GM23338 (cell line): Measurements from ENCODE around the gene ETV1. TPM values are rescaled to one million over a fixed set of nuclear protein-coding genes. Genes with fewer than 3 reads are reported as not detected.

Source experiments
- ATAC-seq: fragments of 200-7000 bp; cut with Tn5 transposase; 3 replicates; pipeline ENCODE4 v1.9.1; 2020
- DNase-seq: peaks from one replicate; pipeline ENCODE4 v3.0.0-alpha.2; 2015; ENCODE audit warnings: low spot score
- H2AFZ ChIP-seq: fragments of 200-600 bp; sonication (generic); 2 replicates; pipeline ENCODE4 v1.8.0; 2016; ENCODE audit warnings: antibody characterized with exemption, mild to moderate bottlenecking, moderate library complexity
- H3F3A ChIP-seq: fragments of 200-600 bp; sonication (generic); replicated peaks from 2 replicates; pipeline ENCODE4 v1.8.0; 2017; ENCODE audit warnings: antibody characterized with exemption, mixed run types, low read depth
- H3K27ac ChIP-seq: fragments of 200-600 bp; sonication (generic); 2 replicates; pipeline ENCODE4 v1.6.1; 2016; ENCODE audit warnings: low read depth
- H3K27me3 ChIP-seq: fragments of 200-600 bp; sonication (generic); 2 replicates; pipeline ENCODE4 v1.8.0; 2016; ENCODE audit warnings: mild to moderate bottlenecking, mixed run types, moderate library complexity; ENCODE audit not compliant: insufficient read depth
- H3K36me3 ChIP-seq: fragments of 200-600 bp; sonication (generic); 2 replicates; pipeline ENCODE4 v1.8.0; 2016; ENCODE audit warnings: mild to moderate bottlenecking; ENCODE audit not compliant: insufficient read depth
- H3K4me1 ChIP-seq: fragments of 200-600 bp; sonication (generic); 2 replicates; pipeline ENCODE4 v1.8.0; 2016; ENCODE audit warnings: mild to moderate bottlenecking, moderate library complexity; ENCODE audit not compliant: insufficient read depth
- H3K4me2 ChIP-seq: fragments of 200-600 bp; sonication (generic); 2 replicates; pipeline ENCODE4 v1.7.1; 2017; ENCODE audit warnings: mixed run types
- H3K4me3 ChIP-seq: fragments of 200-600 bp; sonication (generic); 2 replicates; pipeline ENCODE4 v1.6.1; 2016; ENCODE audit warnings: mixed run types
- H3K79me2 ChIP-seq: fragments of 200-600 bp; sonication (generic); replicated peaks from 2 replicates; pipeline ENCODE4 v1.8.0; 2017; ENCODE audit warnings: mild to moderate bottlenecking; ENCODE audit not compliant: insufficient read depth
- H3K9me2 ChIP-seq: fragments of 200-600 bp; sonication (generic); 2 replicates; pipeline ENCODE4 v1.8.0; 2017; ENCODE audit not compliant: insufficient read depth
- H4K20me1 ChIP-seq: fragments of 200-600 bp; sonication (generic); replicated peaks from 2 replicates; pipeline ENCODE4 v1.8.0; 2017; ENCODE audit warnings: mild to moderate bottlenecking; ENCODE audit not compliant: insufficient read depth
- H3K27ac Mint-ChIP-seq: 2 replicates; pipeline ENCODE4 v1.8.0; 2020; ENCODE audit warnings: inconsistent platforms, mild to moderate bottlenecking, moderate library complexity, mixed read lengths
- H3K27me3 Mint-ChIP-seq: 3 replicates; pipeline ENCODE4 v1.8.0; 2022; ENCODE audit warnings: low read depth, mild to moderate bottlenecking, moderate library complexity, mixed read lengths, inconsistent platforms; ENCODE audit not compliant: insufficient read depth, poor library complexity
- H3K36me3 Mint-ChIP-seq: 3 replicates; pipeline ENCODE4 v1.8.0; 2021; ENCODE audit warnings: low read depth, mild to moderate bottlenecking, inconsistent platforms, moderate library complexity, mixed read lengths
- H3K4me1 Mint-ChIP-seq: 3 replicates; pipeline ENCODE4 v1.8.0; 2020; ENCODE audit warnings: mild to moderate bottlenecking, inconsistent platforms, mixed read lengths
- H3K4me3 Mint-ChIP-seq: 3 replicates; pipeline ENCODE4 v1.8.0; 2021; ENCODE audit warnings: moderate library complexity, mild to moderate bottlenecking, inconsistent platforms, mixed read lengths
- H3K9me3 Mint-ChIP-seq: 3 replicates; pipeline ENCODE4 v1.8.0; 2020; ENCODE audit warnings: moderate library complexity, mild to moderate bottlenecking, inconsistent platforms, mixed read lengths
- CREB1 ChIP-seq: fragments of 250-450 bp; sonication (Bioruptor Pico); IDR thresholded peaks from 2 replicates; pipeline ENCODE4 v1.5.0; 2020; ENCODE audit warnings: low read depth, mild to moderate bottlenecking, moderate library complexity
- EZH2 ChIP-seq: fragments of 200-600 bp; sonication (generic); IDR thresholded peaks from one replicate; pipeline ENCODE4 v1.8.0; 2017; ENCODE audit warnings: antibody characterized with exemption, mild to moderate bottlenecking, low read depth; ENCODE audit not compliant: unreplicated experiment
- EZH2phosphoT487 ChIP-seq: fragments of 200-600 bp; sonication (generic); IDR thresholded peaks from one replicate; pipeline ENCODE4 v1.8.1; 2018; ENCODE audit warnings: antibody characterized with exemption; ENCODE audit not compliant: unreplicated experiment
- JUNB ChIP-seq: IDR thresholded peaks from one replicate; pipeline ENCODE4 v1.6.1; 2016; ENCODE audit warnings: antibody characterized with exemption; ENCODE audit not compliant: unreplicated experiment
- NANOG ChIP-seq: IDR thresholded peaks from 2 replicates; pipeline ENCODE4 v1.6.1; 2016; ENCODE audit warnings: antibody characterized with exemption, borderline replicate concordance
- POLR2AphosphoS5 ChIP-seq: IDR thresholded peaks from 2 replicates; pipeline ENCODE4 v1.6.1; 2016; ENCODE audit warnings: antibody characterized with exemption, low read depth
- STAT1 ChIP-seq: IDR thresholded peaks from one replicate; pipeline ENCODE4 v1.6.1; 2016; ENCODE audit warnings: antibody characterized with exemption; ENCODE audit not compliant: unreplicated experiment
- ZNF114 ChIP-seq: fragments of 250-450 bp; sonication (Bioruptor Pico); IDR thresholded peaks from 2 replicates; pipeline ENCODE4 v1.5.0; 2020; ENCODE audit warnings: mild to moderate bottlenecking, moderate library complexity
- ZNF331 ChIP-seq: fragments of 250-450 bp; sonication (Bioruptor Pico); IDR thresholded peaks from 2 replicates; pipeline ENCODE4 v1.5.0; 2020; ENCODE audit warnings: low read depth, mild to moderate bottlenecking, moderate library complexity
- polyA plus RNA-seq: library from polyadenylated mRNA; unstranded; fragments of >200 nt; fragmentation: Nextera tagmentation; extraction: Ambion mirVana; gene quantifications from 2 replicates; pipeline ENCODE4 v1.2.1, GENCODE V29; 2016
- total RNA-seq: library from RNA; depleted of rRNA; stranded (reverse); fragments of >200 nt; shearing (Covaris generic); gene quantifications from 2 replicates; pipeline ENCODE4 v1.2.3, GENCODE V29; 2014
- TF ChIP-seq, protein P1 (sequence below): fragments of 250-450 bp; sonication (Bioruptor Pico); IDR thresholded peaks from 2 replicates; pipeline ENCODE4 v1.5.0; 2020; ENCODE audit warnings: mild to moderate bottlenecking, moderate library complexity
- TF ChIP-seq, protein P2 (sequence below), 2 experiments: fragments of 200-600 bp in 1 of 2; sonication (generic) in 1 of 2; conservative IDR thresholded peaks; 2 replicates each; pipeline versions ENCODE4 v1.5.1 to v1.6.1; 2016 to 2017; ENCODE audit warnings: antibody characterized with exemption in 2 of 2, low read depth in 2 of 2, mild to moderate bottlenecking in 2 of 2, moderate library complexity in 1 of 2
- TF ChIP-seq, protein P3 (sequence below): IDR thresholded peaks from 2 replicates; pipeline ENCODE4 v1.6.1; 2016; ENCODE audit warnings: antibody characterized with exemption

Gene ETV1
- total and polyA plus RNA-seq, 2 experiments from 2014 or later = 49.4 to 61.9 TPM

DNA sequence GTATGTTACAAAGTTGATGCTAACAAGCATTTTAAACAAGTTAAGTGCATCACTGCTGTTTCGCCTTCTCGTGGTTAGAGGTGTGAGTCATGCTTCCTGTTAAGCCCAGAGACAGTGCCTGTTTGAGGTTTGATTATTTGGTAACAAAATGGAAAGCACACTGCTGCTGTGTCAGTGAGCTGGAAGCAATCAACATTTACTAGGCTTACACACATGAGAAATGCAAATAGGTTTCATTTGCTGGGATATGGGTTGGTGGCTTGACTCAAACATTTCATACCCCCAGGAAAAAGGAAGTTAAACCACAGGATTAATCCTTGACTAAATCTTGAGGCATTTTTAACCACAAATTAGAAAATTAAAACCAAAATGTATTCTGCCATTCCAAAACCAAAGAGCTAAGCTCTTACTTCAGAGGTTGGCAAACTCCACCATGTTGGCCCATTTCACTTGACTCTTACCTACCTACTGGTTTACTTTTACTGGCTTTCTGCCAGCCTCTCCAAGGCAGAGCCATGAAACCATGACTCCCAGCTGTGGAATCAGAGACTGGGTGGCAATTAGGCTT lies 139.2 kb downstream of the ETV1 start:
- peak; percentile 24 for DNase-seq
- peaks cover 24% of the 10 kb centered on the region for H3K4me1 Mint-ChIP-seq
- H3F3A ChIP-seq = no peaks in the 10 kb centered on the region
- no peak overlapping the region for H3K4me3 Mint-ChIP-seq
- H3K27ac Mint-ChIP-seq = 0 out of 2 replicates have a peak overlapping the region, but pooled peaks have one; percentile 20
- H3K27ac ChIP-seq = no peak overlapping the region
- no peak overlapping the region for H3K4me3 ChIP-seq
- H3K4me2 ChIP-seq = no peak overlapping the region
- no peaks in the 10 kb centered on the region for H3K79me2 ChIP-seq
- no peaks in the 10 kb centered on the region for H3K9me3 Mint-ChIP-seq
- H3K27me3 ChIP-seq = no peaks in the 10 kb centered on the region
- no peaks in the 10 kb centered on the region for H3K36me3 Mint-ChIP-seq
- H3K9me2 ChIP-seq = 0 out of 2 replicates have a peak, but pooled peaks cover 5% of the 10 kb centered on the region
- ATAC-seq = no peak
- H3K36me3 ChIP-seq = no peaks in the 10 kb centered on the region
- no peaks in the 10 kb centered on the region for H3K27me3 Mint-ChIP-seq
- TF ChIP-seq EZH2 (no peak), NANOG (no peak), STAT1 (no peak)
- H4K20me1 ChIP-seq = no peaks in the 10 kb centered on the region
- peaks cover 15% of the 10 kb centered on the region; the same call in 1 of the 2 replicates for H3K4me1 ChIP-seq
- peak overlapping the region; percentile 73 for H2AFZ ChIP-seq

DNA sequence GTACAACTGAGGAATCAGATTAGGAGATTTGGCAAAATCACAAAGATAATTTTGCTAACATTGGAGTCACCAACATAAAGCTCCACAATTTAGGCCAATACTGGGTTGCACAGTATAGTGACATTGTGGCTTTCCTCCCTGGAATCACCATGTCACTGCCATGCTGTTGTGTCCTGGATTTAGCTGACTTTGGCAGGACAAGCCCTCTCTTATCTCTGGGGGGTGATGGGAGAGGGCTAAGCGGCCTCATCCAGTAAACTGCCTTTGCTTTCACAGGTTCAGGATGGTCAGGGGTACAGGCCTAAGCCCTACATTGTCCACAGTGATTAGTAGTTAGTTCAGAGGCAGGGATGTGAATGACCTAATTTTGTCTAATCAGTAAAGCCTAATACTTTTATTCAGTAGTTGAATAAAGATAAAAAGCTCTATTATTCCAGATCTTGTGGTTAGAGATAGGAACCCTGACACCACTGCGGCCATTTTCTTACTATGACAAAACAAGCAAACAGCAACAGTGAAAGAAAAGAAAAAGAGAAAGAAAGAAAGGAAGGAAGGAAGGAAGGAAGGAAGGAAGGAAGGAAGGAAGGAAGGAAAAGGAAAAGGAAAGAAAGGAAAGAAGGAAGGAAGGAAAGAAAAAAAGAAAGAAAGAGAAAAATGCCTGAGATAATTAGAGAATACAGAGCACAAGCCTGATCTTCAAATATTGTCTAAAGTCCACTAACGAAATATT lies 140.1 kb downstream of the ETV1 start:
- H2AFZ ChIP-seq = peak overlapping the region; percentile 73; the same call in 1 of the 2 replicates
- H4K20me1 ChIP-seq = no peaks in the 10 kb centered on the region
- H3K27me3 Mint-ChIP-seq = peaks cover 2% of the 10 kb centered on the region
- H3K4me3 Mint-ChIP-seq = no peak overlapping the region
- H3K79me2 ChIP-seq = no peaks in the 10 kb centered on the region
- H3K27me3 ChIP-seq = no peaks in the 10 kb centered on the region
- TF ChIP-seq ZNF331 (CRISPR knock-in tag) (no peak), POLR2AphosphoS5 (no peak), EZH2phosphoT487 (no peak), EZH2 (no peak), CREB1 (CRISPR knock-in tag) (no peak), JUNB (no peak), STAT1 (no peak), ZNF114 (no peak), NANOG (no peak)
- TF ChIP-seq, protein P1, sequence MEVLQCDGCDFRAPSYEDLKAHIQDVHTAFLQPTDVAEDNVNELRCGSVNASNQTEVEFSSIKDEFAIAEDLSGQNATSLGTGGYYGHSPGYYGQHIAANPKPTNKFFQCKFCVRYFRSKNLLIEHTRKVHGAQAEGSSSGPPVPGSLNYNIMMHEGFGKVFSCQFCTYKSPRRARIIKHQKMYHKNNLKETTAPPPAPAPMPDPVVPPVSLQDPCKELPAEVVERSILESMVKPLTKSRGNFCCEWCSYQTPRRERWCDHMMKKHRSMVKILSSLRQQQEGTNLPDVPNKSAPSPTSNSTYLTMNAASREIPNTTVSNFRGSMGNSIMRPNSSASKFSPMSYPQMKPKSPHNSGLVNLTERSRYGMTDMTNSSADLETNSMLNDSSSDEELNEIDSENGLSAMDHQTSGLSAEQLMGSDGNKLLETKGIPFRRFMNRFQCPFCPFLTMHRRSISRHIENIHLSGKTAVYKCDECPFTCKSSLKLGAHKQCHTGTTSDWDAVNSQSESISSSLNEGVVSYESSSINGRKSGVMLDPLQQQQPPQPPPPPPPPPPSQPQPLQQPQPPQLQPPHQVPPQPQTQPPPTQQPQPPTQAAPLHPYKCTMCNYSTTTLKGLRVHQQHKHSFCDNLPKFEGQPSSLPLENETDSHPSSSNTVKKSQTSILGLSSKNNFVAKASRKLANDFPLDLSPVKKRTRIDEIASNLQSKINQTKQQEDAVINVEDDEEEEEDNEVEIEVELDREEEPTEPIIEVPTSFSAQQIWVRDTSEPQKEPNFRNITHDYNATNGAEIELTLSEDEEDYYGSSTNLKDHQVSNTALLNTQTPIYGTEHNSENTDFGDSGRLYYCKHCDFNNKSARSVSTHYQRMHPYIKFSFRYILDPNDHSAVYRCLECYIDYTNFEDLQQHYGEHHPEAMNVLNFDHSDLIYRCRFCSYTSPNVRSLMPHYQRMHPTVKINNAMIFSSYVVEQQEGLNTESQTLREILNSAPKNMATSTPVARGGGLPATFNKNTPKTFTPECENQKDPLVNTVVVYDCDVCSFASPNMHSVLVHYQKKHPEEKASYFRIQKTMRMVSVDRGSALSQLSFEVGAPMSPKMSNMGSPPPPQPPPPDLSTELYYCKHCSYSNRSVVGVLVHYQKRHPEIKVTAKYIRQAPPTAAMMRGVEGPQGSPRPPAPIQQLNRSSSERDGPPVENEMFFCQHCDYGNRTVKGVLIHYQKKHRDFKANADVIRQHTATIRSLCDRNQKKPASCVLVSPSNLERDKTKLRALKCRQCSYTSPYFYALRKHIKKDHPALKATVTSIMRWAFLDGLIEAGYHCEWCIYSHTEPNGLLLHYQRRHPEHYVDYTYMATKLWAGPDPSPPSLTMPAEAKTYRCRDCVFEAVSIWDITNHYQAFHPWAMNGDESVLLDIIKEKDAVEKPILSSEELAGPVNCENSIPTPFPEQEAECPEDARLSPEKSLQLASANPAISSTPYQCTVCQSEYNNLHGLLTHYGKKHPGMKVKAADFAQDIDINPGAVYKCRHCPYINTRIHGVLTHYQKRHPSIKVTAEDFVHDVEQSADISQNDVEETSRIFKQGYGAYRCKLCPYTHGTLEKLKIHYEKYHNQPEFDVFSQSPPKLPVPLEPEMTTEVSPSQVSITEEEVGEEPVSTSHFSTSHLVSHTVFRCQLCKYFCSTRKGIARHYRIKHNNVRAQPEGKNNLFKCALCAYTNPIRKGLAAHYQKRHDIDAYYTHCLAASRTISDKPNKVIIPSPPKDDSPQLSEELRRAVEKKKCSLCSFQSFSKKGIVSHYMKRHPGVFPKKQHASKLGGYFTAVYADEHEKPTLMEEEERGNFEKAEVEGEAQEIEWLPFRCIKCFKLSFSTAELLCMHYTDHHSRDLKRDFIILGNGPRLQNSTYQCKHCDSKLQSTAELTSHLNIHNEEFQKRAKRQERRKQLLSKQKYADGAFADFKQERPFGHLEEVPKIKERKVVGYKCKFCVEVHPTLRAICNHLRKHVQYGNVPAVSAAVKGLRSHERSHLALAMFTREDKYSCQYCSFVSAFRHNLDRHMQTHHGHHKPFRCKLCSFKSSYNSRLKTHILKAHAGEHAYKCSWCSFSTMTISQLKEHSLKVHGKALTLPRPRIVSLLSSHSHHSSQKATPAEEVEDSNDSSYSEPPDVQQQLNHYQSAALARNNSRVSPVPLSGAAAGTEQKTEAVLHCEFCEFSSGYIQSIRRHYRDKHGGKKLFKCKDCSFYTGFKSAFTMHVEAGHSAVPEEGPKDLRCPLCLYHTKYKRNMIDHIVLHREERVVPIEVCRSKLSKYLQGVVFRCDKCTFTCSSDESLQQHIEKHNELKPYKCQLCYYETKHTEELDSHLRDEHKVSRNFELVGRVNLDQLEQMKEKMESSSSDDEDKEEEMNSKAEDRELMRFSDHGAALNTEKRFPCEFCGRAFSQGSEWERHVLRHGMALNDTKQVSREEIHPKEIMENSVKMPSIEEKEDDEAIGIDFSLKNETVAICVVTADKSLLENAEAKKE = no peak
- TF ChIP-seq, protein P2, sequence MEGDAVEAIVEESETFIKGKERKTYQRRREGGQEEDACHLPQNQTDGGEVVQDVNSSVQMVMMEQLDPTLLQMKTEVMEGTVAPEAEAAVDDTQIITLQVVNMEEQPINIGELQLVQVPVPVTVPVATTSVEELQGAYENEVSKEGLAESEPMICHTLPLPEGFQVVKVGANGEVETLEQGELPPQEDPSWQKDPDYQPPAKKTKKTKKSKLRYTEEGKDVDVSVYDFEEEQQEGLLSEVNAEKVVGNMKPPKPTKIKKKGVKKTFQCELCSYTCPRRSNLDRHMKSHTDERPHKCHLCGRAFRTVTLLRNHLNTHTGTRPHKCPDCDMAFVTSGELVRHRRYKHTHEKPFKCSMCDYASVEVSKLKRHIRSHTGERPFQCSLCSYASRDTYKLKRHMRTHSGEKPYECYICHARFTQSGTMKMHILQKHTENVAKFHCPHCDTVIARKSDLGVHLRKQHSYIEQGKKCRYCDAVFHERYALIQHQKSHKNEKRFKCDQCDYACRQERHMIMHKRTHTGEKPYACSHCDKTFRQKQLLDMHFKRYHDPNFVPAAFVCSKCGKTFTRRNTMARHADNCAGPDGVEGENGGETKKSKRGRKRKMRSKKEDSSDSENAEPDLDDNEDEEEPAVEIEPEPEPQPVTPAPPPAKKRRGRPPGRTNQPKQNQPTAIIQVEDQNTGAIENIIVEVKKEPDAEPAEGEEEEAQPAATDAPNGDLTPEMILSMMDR (conservative IDR thresholded peaks at IDR 0.05; ENCODE audit: low read depth in 2 of 2) = no peak
- TF ChIP-seq, protein P3, sequence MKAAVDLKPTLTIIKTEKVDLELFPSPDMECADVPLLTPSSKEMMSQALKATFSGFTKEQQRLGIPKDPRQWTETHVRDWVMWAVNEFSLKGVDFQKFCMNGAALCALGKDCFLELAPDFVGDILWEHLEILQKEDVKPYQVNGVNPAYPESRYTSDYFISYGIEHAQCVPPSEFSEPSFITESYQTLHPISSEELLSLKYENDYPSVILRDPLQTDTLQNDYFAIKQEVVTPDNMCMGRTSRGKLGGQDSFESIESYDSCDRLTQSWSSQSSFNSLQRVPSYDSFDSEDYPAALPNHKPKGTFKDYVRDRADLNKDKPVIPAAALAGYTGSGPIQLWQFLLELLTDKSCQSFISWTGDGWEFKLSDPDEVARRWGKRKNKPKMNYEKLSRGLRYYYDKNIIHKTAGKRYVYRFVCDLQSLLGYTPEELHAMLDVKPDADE = no peak
- ATAC-seq = no peak
- H3K9me2 ChIP-seq = 0 out of 2 replicates have a peak, but pooled peaks cover 5% of the 10 kb centered on the region
- H3K4me1 Mint-ChIP-seq = peaks cover 24% of the 10 kb centered on the region
- H3K9me3 Mint-ChIP-seq = no peaks in the 10 kb centered on the region
- no peak overlapping the region for H3K27ac Mint-ChIP-seq
- no peak for DNase-seq
- no peak overlapping the region for H3K4me3 ChIP-seq
- peaks cover 15% of the 10 kb centered on the region; the same call in 1 of the 2 replicates for H3K4me1 ChIP-seq
- H3K27ac ChIP-seq = no peak overlapping the region
- H3K4me2 ChIP-seq = no peak overlapping the region
- no peaks in the 10 kb centered on the region for H3F3A ChIP-seq
- H3K36me3 Mint-ChIP-seq = no peaks in the 10 kb centered on the region
- H3K36me3 ChIP-seq = no peaks in the 10 kb centered on the region
